Dendritic cell treated with granulocyte-macrophage colony-stimulating factor and Interleukin-4, amounts not matched to agents 40 ng/mL and 50 ng/mL, for 4 days (primary cell): ENCODE data around the gene THBS4.
"Not testable (repeated sequence)": the region's sequence is repeated elsewhere in the genome, so short reads cannot be mapped to it uniquely, and the experiment has no call there.

Source experiments
- H3K27ac Mint-ChIP-seq: one replicate; pipeline ENCODE4 v1.8.0; 2022; ENCODE audit warnings: mild to moderate bottlenecking, mixed read lengths
- H3K27me3 Mint-ChIP-seq: one replicate; pipeline ENCODE4 v1.8.0; 2022; ENCODE audit warnings: mild to moderate bottlenecking, mixed read lengths
- H3K36me3 Mint-ChIP-seq: one replicate; pipeline ENCODE4 v1.8.0; 2022; ENCODE audit warnings: low read depth, mixed read lengths
- H3K4me1 Mint-ChIP-seq: one replicate; pipeline ENCODE4 v1.8.0; 2022; ENCODE audit warnings: low read depth, mixed read lengths
- H3K4me3 Mint-ChIP-seq: one replicate; pipeline ENCODE4 v1.8.0; 2022; ENCODE audit warnings: mild to moderate bottlenecking, moderate library complexity, mixed read lengths
- H3K9me3 Mint-ChIP-seq: one replicate; pipeline ENCODE4 v1.8.0; 2022; ENCODE audit warnings: mixed read lengths
- intact Hi-C: fragments of 100-400 bp; cut with micrococcal nuclease; formaldehyde crosslinking; loops from one replicate; pipeline ENCODE4 v1.15.0; 2022

THBS4 gene

DNA sequence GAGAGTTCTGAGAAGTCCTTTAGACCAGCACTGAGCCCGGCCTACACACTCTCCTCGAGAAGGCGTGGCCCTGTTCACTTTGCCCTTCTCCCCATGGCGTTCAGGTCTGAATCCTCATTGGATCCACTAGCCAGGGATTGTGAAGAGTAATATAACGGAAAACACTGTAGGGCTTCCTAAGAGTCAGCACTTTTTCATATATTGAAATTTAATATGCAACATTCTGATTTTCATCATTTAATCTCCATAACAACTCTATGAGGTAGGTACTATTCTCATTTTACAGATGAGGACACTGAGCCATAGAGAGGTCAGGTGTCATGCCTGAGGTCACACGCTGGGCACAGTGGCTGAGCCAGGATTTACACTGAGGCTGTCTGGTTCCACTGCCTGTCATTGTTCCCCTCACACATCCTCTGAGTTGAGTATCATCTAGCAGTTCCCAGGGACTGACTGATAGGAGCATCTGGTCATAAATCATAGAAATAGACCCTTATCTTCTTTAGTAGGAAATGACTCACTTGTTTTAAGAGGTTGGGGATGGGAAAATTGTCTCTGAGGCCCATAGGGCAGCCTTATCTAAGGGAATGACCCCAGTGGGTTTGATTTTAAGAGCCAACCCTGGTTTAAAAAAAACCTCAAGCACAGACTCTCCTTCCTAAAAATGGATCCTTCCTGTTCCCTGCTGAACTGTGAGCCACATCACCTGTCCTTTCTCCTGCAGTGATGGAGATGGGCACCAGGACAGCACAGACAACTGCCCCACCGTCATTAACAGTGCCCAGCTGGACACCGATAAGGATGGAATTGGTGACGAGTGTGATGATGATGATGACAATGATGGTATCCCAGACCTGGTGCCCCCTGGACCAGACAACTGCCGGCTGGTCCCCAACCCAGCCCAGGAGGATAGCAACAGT lies 41.2 kb downstream of the THBS4 start:
- Mint-ChIP-seq H3K27me3 (no peaks in the 10 kb centered on the region), H3K4me3 (no peak overlapping the region), H3K9me3 (no peaks in the 10 kb centered on the region), H3K27ac (no peak overlapping the region), H3K4me1 (peaks cover 7% of the 10 kb centered on the region), H3K36me3 (peaks cover 7% of the 10 kb centered on the region)
- intact Hi-C loops = no loop called here

DNA sequence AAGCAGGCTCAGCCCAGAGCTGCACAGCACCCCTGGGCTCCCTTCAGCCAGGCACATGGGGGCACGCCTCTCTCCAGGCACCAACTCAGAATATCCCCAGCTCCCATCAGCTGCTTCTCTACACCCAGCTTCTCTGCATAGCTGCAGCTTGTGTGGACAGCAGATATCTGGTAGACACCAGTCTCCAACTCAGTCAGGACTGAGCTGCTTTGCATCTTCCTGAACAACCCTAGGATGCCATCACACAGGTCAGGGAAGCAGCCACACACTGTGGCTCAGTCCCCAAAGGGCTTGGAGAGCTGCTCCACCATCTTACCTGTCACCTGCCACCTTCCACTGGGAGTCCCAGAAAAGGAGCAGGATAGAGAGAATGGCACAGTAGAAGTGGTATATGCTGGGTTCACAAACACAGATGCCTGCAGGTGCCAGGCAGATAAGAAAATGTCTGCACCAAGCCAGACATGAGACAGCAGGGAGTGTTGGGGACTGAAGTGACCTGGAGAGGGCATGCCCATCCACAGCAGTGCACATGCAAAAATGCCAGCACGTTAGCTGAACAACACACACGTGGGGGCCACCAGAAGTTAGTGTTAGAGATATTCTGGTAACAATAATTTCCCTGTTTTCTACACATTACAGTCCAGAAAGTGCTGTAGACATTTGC lies 42.0 kb downstream of the THBS4 start:
- Mint-ChIP-seq H3K4me3 (no peak overlapping the region), H3K27ac (no peak overlapping the region), H3K9me3 (no peaks in the 10 kb centered on the region), H3K36me3 (peaks cover 7% of the 10 kb centered on the region), H3K27me3 (no peaks in the 10 kb centered on the region), H3K4me1 (no peaks in the 10 kb centered on the region)
- intact Hi-C loops = no loop called here

- no peak overlapping the region for H3K4me3 Mint-ChIP-seq
- H3K4me1 Mint-ChIP-seq = peaks cover 6% of the 10 kb centered on the region
- no peaks in the 10 kb centered on the region for H3K9me3 Mint-ChIP-seq
- no peaks in the 10 kb centered on the region for H3K27me3 Mint-ChIP-seq
- H3K36me3 Mint-ChIP-seq = peaks cover 7% of the 10 kb centered on the region
- intact Hi-C loops = no loop called here
- H3K27ac Mint-ChIP-seq = no peak overlapping the region
Measured at GRCh38 chr5:80078921-80079320, 43.8 kb downstream of the THBS4 start.

- H3K27ac Mint-ChIP-seq = no peak overlapping the region
- no peaks in the 10 kb centered on the region for H3K9me3 Mint-ChIP-seq
- H3K4me1 Mint-ChIP-seq = peaks cover 6% of the 10 kb centered on the region
- peaks cover 7% of the 10 kb centered on the region for H3K36me3 Mint-ChIP-seq
- intact Hi-C loops = loop anchor here (1.0 to 5.0 kb wide), 2 partner anchors 204 to 220 kb away; no protein-coding TSS in a partner anchor
- no peak overlapping the region for H3K4me3 Mint-ChIP-seq
- H3K27me3 Mint-ChIP-seq = no peaks in the 10 kb centered on the region
Measured at GRCh38 chr5:80082281-80082680, 47.1 kb downstream of the THBS4 start.

DNA sequence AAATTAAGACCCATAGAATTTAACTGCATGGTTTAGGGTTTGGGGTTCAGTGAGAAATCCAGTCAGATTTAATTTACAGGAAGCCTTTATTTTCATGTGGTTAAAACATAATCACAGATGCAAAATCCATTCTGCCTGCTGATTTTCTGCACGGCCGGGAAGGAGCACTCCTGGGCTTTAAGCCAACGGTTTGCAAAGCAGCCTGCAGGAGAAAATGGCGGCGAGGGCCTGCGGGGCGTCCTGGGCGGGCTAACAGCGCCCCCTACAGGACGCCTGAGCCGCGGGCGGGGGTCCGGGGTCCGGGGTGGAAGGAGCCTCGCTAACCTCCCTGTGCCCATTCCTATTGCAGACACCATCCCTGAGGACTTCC lies 47.6 kb downstream of the THBS4 start:
- H3K4me3 Mint-ChIP-seq = peak overlapping the region; percentile 66
- H3K27me3 Mint-ChIP-seq = no peaks in the 10 kb centered on the region
- H3K36me3 Mint-ChIP-seq = peaks cover 7% of the 10 kb centered on the region
- intact Hi-C loops = loop anchor here (1.0 to 5.0 kb wide), 2 partner anchors 204 to 220 kb away; no protein-coding TSS in a partner anchor
- H3K9me3 Mint-ChIP-seq = no peaks in the 10 kb centered on the region
- no peak overlapping the region for H3K27ac Mint-ChIP-seq
- peaks cover 6% of the 10 kb centered on the region for H3K4me1 Mint-ChIP-seq

DNA sequence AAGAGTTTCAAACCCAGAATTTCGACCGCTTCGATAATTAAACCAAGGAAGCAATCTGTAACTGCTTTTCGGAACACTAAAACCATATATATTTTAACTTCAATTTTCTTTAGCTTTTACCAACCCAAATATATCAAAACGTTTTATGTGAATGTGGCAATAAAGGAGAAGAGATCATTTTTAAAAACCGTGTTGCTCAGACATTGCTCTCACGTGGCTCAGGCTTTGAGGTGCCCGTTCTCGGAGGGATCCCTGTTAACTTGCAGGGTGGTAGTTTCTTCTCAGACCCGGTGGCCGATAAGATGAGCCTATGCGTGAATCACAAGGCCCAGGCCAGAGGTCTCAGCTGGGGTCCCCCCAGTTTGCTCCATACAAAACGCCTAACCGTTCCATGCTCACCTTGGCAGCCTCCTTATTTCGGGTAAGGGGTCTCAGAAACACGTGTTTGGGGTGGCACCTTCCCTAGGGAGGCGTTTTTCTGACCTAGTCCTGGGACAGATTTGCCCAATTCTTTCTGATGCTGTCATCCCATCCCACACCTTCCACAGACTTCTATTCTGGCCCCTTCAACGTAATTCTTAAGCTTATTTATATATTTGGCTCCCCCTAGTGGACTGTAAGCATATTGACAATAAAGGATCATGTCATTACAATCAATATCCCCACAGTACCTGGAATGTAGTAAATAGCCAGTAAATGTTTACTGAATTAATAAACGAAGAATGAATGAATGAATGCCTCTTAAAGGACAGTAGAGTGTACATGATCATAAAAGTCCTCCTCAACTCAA lies 48.1 kb downstream of the THBS4 start:
- H3K9me3 Mint-ChIP-seq = no peaks in the 10 kb centered on the region
- H3K27ac Mint-ChIP-seq = no peak overlapping the region
- intact Hi-C loops = loop anchor here (5.0 kb wide), 1 partner anchor 221 kb away; no protein-coding TSS in a partner anchor
- H3K27me3 Mint-ChIP-seq = no peaks in the 10 kb centered on the region
- H3K36me3 Mint-ChIP-seq = peaks cover 7% of the 10 kb centered on the region
- peak overlapping the region; percentile 66 for H3K4me3 Mint-ChIP-seq
- peaks cover 6% of the 10 kb centered on the region for H3K4me1 Mint-ChIP-seq

- Mint-ChIP-seq H3K9me3 (no peaks in the 10 kb centered on the region), H3K4me3 (no peak overlapping the region), H3K4me1 (peaks cover 14% of the 10 kb centered on the region), H3K27me3 (no peaks in the 10 kb centered on the region), H3K36me3 (no peaks in the 10 kb centered on the region), H3K27ac (no peak overlapping the region)
- intact Hi-C loops = loop anchor here (1.0 to 5.0 kb wide), 4 partner anchors 36 to 216 kb away; partner anchors contain the start of gene SERINC5
Measured at GRCh38 chr5:80090884-80091166, 55.7 kb downstream of the THBS4 start.

DNA sequence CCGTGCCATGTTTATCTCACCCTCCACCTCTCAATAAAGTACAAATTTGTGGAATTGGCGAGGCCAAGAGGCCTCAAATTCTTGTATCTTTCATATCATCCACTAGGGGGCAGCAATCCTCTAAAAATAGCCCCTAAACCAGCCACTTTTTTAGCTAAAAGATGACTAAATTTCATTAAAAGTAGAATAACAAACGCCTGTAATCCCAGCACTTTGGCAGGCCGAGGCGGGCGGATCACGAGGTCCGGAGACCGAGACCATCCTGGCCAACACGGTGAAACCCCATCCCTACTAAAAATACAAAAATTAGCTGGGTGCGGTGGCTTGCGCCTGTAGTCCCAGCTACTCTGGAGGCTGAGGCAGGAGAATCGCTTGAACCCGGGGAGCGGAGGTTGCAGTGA lies 56.6 kb downstream of the THBS4 start:
- peak overlapping the region; percentile 66 for H3K27ac Mint-ChIP-seq
- H3K9me3 Mint-ChIP-seq, H3K27me3 Mint-ChIP-seq, H3K4me3 Mint-ChIP-seq, H3K36me3 Mint-ChIP-seq: not testable (repeated sequence)
- intact Hi-C loops = loop anchor here (1.0 to 5.0 kb wide), 4 partner anchors 36 to 216 kb away; partner anchors contain the start of gene SERINC5
- peaks cover 14% of the 10 kb centered on the region for H3K4me1 Mint-ChIP-seq

DNA sequence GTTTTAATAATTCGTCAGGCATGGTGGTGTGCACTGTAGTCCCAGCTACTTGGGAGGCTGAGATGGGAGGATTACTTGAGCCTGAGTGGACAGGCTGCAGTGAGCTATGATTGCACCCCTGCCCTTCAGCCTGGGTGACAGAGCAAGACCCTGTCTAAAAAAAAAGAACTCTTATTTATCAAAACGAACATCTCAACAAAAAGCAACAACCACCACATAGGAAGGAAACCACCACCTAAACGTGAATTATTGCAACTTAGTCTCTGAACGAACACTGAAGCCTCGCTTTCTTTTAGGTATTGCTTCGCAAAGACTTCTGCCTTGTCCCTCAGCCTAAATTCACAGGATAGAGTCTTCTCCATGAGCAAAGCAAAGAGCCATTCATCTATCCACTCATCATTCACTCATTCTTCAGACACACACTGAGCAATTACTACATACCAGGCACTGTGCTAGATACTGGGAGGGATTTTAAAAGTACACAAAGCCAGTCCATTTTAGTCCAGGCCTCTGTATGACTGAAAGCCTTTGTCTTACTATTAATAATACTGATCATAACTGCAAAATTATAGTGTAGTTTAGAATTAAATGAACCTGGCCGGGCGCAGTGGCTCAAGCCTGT lies 57.4 kb downstream of the THBS4 start:
- Mint-ChIP-seq H3K36me3 (no peaks in the 10 kb centered on the region), H3K27ac (peak overlapping the region; percentile 66)

GRCh38 chr5:80093796-80094195 lies 58.6 kb downstream of the THBS4 start:
- Mint-ChIP-seq H3K4me3 (no peak overlapping the region), H3K27me3 (no peaks in the 10 kb centered on the region), H3K4me1 (peaks cover 20% of the 10 kb centered on the region), H3K9me3 (no peaks in the 10 kb centered on the region), H3K36me3 (no peaks in the 10 kb centered on the region), H3K27ac (no peak overlapping the region)
- intact Hi-C loops = loop anchor here (5.0 kb wide), 3 partner anchors 34 to 164 kb away; partner anchors contain the start of gene SERINC5

More for the DNA sequence above, 57.4 kb downstream of the THBS4 start:
- H3K9me3 Mint-ChIP-seq = no peaks in the 10 kb centered on the region
- peaks cover 14% of the 10 kb centered on the region for H3K4me1 Mint-ChIP-seq
- no peaks in the 10 kb centered on the region for H3K27me3 Mint-ChIP-seq
- intact Hi-C loops = loop anchor here (5.0 kb wide), 3 partner anchors 35 to 165 kb away; partner anchors contain the start of gene SERINC5
- H3K4me3 Mint-ChIP-seq = no peak overlapping the region

GRCh38 chr5:80094236-80094738 lies 59.1 kb downstream of the THBS4 start:
- H3K4me1 Mint-ChIP-seq = peaks cover 20% of the 10 kb centered on the region
- intact Hi-C loops = loop anchor here (5.0 kb wide), 3 partner anchors 33 to 163 kb away; partner anchors contain the start of gene SERINC5
- H3K27ac Mint-ChIP-seq = peak overlapping the region; percentile 30
- H3K27me3 Mint-ChIP-seq = no peaks in the 10 kb centered on the region
- no peaks in the 10 kb centered on the region for H3K9me3 Mint-ChIP-seq
- H3K36me3 Mint-ChIP-seq = no peaks in the 10 kb centered on the region
- H3K4me3 Mint-ChIP-seq = no peak overlapping the region

DNA sequence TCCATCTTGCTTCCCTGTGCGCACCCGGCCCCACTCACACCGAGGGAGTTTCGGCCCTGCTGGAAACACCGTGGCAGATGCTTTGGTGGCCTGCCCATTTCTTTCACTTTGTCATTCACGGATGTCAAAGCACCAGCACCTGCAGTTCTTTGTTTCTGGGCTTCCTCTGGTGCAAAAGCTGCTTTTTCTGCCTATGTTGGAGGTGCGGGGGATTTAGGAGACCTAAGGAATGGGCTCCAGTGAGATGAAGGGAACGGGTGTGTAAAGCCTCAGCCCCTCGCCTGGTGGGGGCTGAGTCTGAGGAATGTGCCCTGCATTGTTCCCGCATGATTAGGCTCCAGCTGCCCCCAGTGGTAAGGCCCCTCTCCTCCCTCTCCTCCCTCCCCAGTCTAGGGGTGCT lies 62.3 kb downstream of the THBS4 start:
- no peak overlapping the region for H3K4me3 Mint-ChIP-seq
- H3K27ac Mint-ChIP-seq = peak overlapping the region; percentile 2
- no peaks in the 10 kb centered on the region for H3K36me3 Mint-ChIP-seq
- H3K4me1 Mint-ChIP-seq = peaks cover 16% of the 10 kb centered on the region
- peaks cover 3% of the 10 kb centered on the region for H3K27me3 Mint-ChIP-seq
- intact Hi-C loops = no loop called here
- H3K9me3 Mint-ChIP-seq = no peaks in the 10 kb centered on the region

DNA sequence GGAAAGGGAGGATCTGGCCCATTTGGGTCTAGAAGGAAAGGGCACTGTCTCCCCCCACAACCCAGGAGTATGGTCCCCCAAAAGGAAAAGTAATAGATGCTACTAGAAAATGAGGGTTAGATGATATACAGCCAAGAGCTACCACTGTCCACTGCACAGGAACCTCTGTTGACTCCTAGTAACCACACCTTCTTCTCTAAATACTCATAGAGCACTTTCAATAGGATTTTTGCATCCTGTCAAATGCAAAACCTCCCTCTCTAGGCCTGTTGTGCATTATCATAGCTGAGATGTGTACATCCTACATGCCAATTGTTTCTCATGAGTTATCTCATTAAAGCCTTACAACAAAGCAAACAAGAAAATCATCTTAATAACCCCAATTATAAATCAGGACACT lies 66.8 kb downstream of the THBS4 start:
- intact Hi-C loops = no loop called here
- no peak overlapping the region for H3K4me3 Mint-ChIP-seq
- peaks cover 3% of the 10 kb centered on the region for H3K27me3 Mint-ChIP-seq
- peaks cover 9% of the 10 kb centered on the region for H3K9me3 Mint-ChIP-seq
- H3K36me3 Mint-ChIP-seq = no peaks in the 10 kb centered on the region
- H3K27ac Mint-ChIP-seq = no peak overlapping the region
- peaks cover 41% of the 10 kb centered on the region for H3K4me1 Mint-ChIP-seq
